H1 (cell line): ENCODE results near the gene WNK3. TPM values are rescaled to one million over a fixed set of nuclear protein-coding genes. Genes with fewer than 3 reads are reported as not detected.

Experiments
- CTCF ChIA-PET: fragments of 300-600 bp; sonication (Branson Sonifier 250); formaldehyde crosslinking; loops from one replicate; lab custom pipeline; 2021; ENCODE audit not compliant: partially characterized antibody; lab: Charles Lee
- POLR2A ChIA-PET: fragments of 300-600 bp; sonication (Branson Sonifier 250); formaldehyde crosslinking; loops from one replicate; lab custom pipeline; 2021; ENCODE audit warnings: inconsistent platforms; ENCODE audit not compliant: partially characterized antibody; lab: Charles Lee
- DNase-seq, 2 experiments: peaks; one replicate each; pipeline versions ENCODE4 v3.0.0 to v3.0.0-alpha.2; 2010 to 2022; ENCODE audit warnings: low spot score in 2 of 2, low read depth in 1 of 2, mixed read lengths in 1 of 2
- FAIRE-seq: peaks from 2 replicates; lab custom pipeline; 2011; peaks lifted over from hg19 to GRCh38; lab: Jason Lieb, UNC
- H2AFZ ChIP-seq: 2 replicates; pipeline ENCODE4 v1.8.1; 2012; ENCODE audit warnings: low read length, inconsistent platforms
- H2AK5ac ChIP-seq: 2 replicates; pipeline ENCODE4 v1.6.1; 2013; ENCODE audit warnings: low read depth, low read length
- H2BK120ac ChIP-seq: replicated peaks from 2 replicates; pipeline ENCODE3; 2013; ENCODE audit warnings: low read depth, low read length, inconsistent platforms
- H2BK12ac ChIP-seq: 2 replicates; pipeline ENCODE4 v1.6.1; 2013; ENCODE audit warnings: low read depth, low read length
- H2BK15ac ChIP-seq: 2 replicates; pipeline ENCODE4 v1.6.1; 2013; ENCODE audit warnings: low read length
- H2BK20ac ChIP-seq: 2 replicates; pipeline ENCODE4 v1.6.1; 2013; ENCODE audit warnings: low read length
- H2BK5ac ChIP-seq: 2 replicates; pipeline ENCODE4 v1.6.1; 2013; ENCODE audit warnings: low read depth, low read length
- H3K14ac ChIP-seq: 2 replicates; pipeline ENCODE4 v1.6.1; 2013; ENCODE audit warnings: inconsistent platforms; ENCODE audit not compliant: insufficient read length
- H3K18ac ChIP-seq: 2 replicates; pipeline ENCODE4 v1.6.1; 2013; ENCODE audit warnings: low read length; ENCODE audit errors: extremely low read depth
- H3K23ac ChIP-seq: 2 replicates; pipeline ENCODE4 v1.6.1; 2013; ENCODE audit warnings: inconsistent platforms; ENCODE audit not compliant: insufficient read length
- H3K23me2 ChIP-seq: 2 replicates; pipeline ENCODE4 v1.6.1; 2013; ENCODE audit warnings: low read depth, low read length
- H3K27ac ChIP-seq: 2 replicates; pipeline ENCODE4 v1.6.1; 2011; ENCODE audit warnings: low read depth, low read length, inconsistent platforms
- H3K27me3 ChIP-seq, 4 experiments: replicated peaks in 1 of 4; 1 replicate in 1 of 4; 2 replicates in 3 of 4; pipeline versions ENCODE4 v1.6.1 to v1.8.1; 2011 to 2013; ENCODE audit warnings: low read length in 3 of 4, mild to moderate bottlenecking in 3 of 4, inconsistent platforms in 2 of 4, mixed read lengths in 2 of 4, moderate library complexity in 1 of 4; ENCODE audit not compliant: control insufficient read depth in 3 of 4, insufficient read depth in 3 of 4; ENCODE audit errors: extremely low read depth in 1 of 4
- H3K36me3 ChIP-seq, 4 experiments: 2 replicates each; pipeline versions ENCODE4 v1.6.1 to v1.8.1; 2011 to 2013; ENCODE audit warnings: mild to moderate bottlenecking in 4 of 4, low read length in 3 of 4, moderate library complexity in 2 of 4, control low read depth in 1 of 4, inconsistent platforms in 1 of 4; ENCODE audit not compliant: insufficient read depth in 4 of 4, control insufficient read depth in 2 of 4
- H3K4ac ChIP-seq: replicated peaks from 2 replicates; pipeline ENCODE3; 2013; ENCODE audit warnings: low read length, low read depth, mixed read lengths, inconsistent platforms; ENCODE audit not compliant: insufficient read length
- H3K4me1 ChIP-seq, 4 experiments: replicated peaks in 1 of 4; 1 replicate in 1 of 4; 2 replicates in 3 of 4; pipeline versions ENCODE4 v1.6.1 to v1.8.1; 2011 to 2013; ENCODE audit warnings: low read length in 3 of 4, inconsistent platforms in 2 of 4, mixed read lengths in 1 of 4; ENCODE audit not compliant: insufficient read depth in 4 of 4, control insufficient read depth in 3 of 4
- H3K4me2 ChIP-seq, 2 experiments: 2 replicates each; pipeline versions ENCODE4 v1.6.1 to v1.8.1; 2011 to 2013; ENCODE audit warnings: low read depth in 2 of 2, low read length in 2 of 2, control low read depth in 1 of 2, inconsistent platforms in 1 of 2, mild to moderate bottlenecking in 1 of 2; ENCODE audit not compliant: insufficient read depth in 1 of 2
- H3K4me3 ChIP-seq, 4 experiments: fragments of 200-600, 300-600 bp in 1 of 4; sonication (generic), shearing (Covaris generic), sonication (Bioruptor Twin) in 1 of 4; 2 replicates each; pipeline versions ENCODE4 v1.5.1 to v1.8.1; 2011 to 2016; ENCODE audit warnings: low read length in 4 of 4, low read depth in 3 of 4, control low read depth in 2 of 4, inconsistent platforms in 2 of 4, mild to moderate bottlenecking in 2 of 4, mixed read lengths in 1 of 4, moderate library complexity in 1 of 4; ENCODE audit not compliant: insufficient read depth in 2 of 4; ENCODE audit errors: extremely low read depth in 1 of 4
- H3K56ac ChIP-seq: replicated peaks from 2 replicates; pipeline ENCODE3; 2013; ENCODE audit warnings: low read depth, mild to moderate bottlenecking, mixed read lengths, low read length, inconsistent platforms; ENCODE audit not compliant: insufficient read length
- H3K79me1 ChIP-seq: 2 replicates; pipeline ENCODE4 v1.6.1; 2013; ENCODE audit warnings: low read depth, low read length, control low read depth
- H3K79me2 ChIP-seq, 2 experiments: 2 replicates each; pipeline versions ENCODE4 v1.6.1 to v1.8.1; 2012 to 2013; ENCODE audit warnings: low read length in 2 of 2, mild to moderate bottlenecking in 2 of 2, inconsistent platforms in 1 of 2; ENCODE audit not compliant: insufficient read depth in 2 of 2, control insufficient read depth in 1 of 2
- H3K9ac ChIP-seq, 4 experiments: replicated peaks in 1 of 4; 1 replicate in 1 of 4; 2 replicates in 3 of 4; pipeline versions ENCODE4 v1.6.1 to v1.8.1; 2011 to 2013; ENCODE audit warnings: low read depth in 3 of 4, low read length in 3 of 4, control low read depth in 2 of 4, mild to moderate bottlenecking in 2 of 4, moderate library complexity in 2 of 4, inconsistent platforms in 1 of 4; ENCODE audit errors: extremely low read depth in 1 of 4
- H3K9me3 ChIP-seq, 2 experiments: 2 replicates each; pipeline versions ENCODE4 v1.6.1 to v1.8.1; 2012 to 2013; ENCODE audit warnings: mild to moderate bottlenecking in 2 of 2, moderate library complexity in 2 of 2, control low read depth in 1 of 2, inconsistent platforms in 1 of 2, low read depth in 1 of 2, low read length in 1 of 2, mixed read lengths in 1 of 2; ENCODE audit not compliant: insufficient read depth in 2 of 2
- H4K20me1 ChIP-seq, 2 experiments: replicated peaks in 1 of 2; 2 replicates each; pipeline versions ENCODE3 to v1.8.1; 2011 to 2013; ENCODE audit warnings: inconsistent platforms in 2 of 2, low read length in 2 of 2, mild to moderate bottlenecking in 1 of 2; ENCODE audit not compliant: insufficient read depth in 2 of 2, control insufficient read depth in 1 of 2
- H4K5ac ChIP-seq: 2 replicates; pipeline ENCODE4 v1.6.1; 2013; ENCODE audit warnings: low read length, low read depth, mixed read lengths, inconsistent platforms; ENCODE audit not compliant: insufficient read length
- H4K8ac ChIP-seq: 2 replicates; pipeline ENCODE4 v1.8.0; 2013; ENCODE audit warnings: mild to moderate bottlenecking, moderate library complexity, low read length, inconsistent platforms; ENCODE audit not compliant: insufficient read depth; ENCODE audit errors: extremely low read depth
- H4K91ac ChIP-seq: replicated peaks from 2 replicates; pipeline ENCODE3; 2013; ENCODE audit warnings: low read length, mixed read lengths, inconsistent platforms; ENCODE audit not compliant: insufficient read length
- BRCA1 ChIP-seq: IDR thresholded peaks from 2 replicates; pipeline ENCODE4 v1.6.1; 2012; ENCODE audit warnings: low read depth, low read length, improper control_type of control experiment
- FOSL1 ChIP-seq: IDR thresholded peaks from 2 replicates; pipeline ENCODE4 v1.6.1; 2011; ENCODE audit warnings: mild to moderate bottlenecking, low read depth, low read length, moderate library complexity; ENCODE audit not compliant: insufficient read depth
- MAX ChIP-seq: IDR thresholded peaks from 2 replicates; pipeline ENCODE4 v1.6.1; 2012; ENCODE audit warnings: inconsistent platforms
- PHF8 ChIP-seq: fragments of 200-600 bp; sonication (generic); conservative IDR thresholded peaks from 2 replicates; pipeline ENCODE4 v1.7.1; 2012; ENCODE audit warnings: low read depth, mild to moderate bottlenecking, inconsistent platforms, low read length, moderate library complexity
- POLR2A ChIP-seq, 2 experiments: IDR thresholded peaks; 1 replicate in 1 of 2; 2 replicates in 1 of 2; pipeline ENCODE4 v1.6.1; 2011; ENCODE audit warnings: low read depth in 2 of 2, low read length in 2 of 2, mild to moderate bottlenecking in 2 of 2; ENCODE audit errors: control extremely low read depth in 1 of 2
- POLR2AphosphoS5 ChIP-seq: IDR thresholded peaks from 2 replicates; pipeline ENCODE4 v1.6.1; 2011; ENCODE audit warnings: low read depth, low read length
- RBBP5 ChIP-seq: IDR thresholded peaks from 2 replicates; pipeline ENCODE4 v1.7.1; 2012; ENCODE audit warnings: low read depth, mild to moderate bottlenecking, inconsistent platforms, low read length, moderate library complexity, borderline replicate concordance
- SAP30 ChIP-seq: fragments of 300-600 bp; sonication (generic); IDR thresholded peaks from 2 replicates; pipeline ENCODE4 v1.7.1; 2012; ENCODE audit warnings: low read length, moderate library complexity, mild to moderate bottlenecking, inconsistent platforms; ENCODE audit not compliant: insufficient read depth, insufficient replicate concordance
- TAF7 ChIP-seq: optimal IDR thresholded peaks from 2 replicates; pipeline ENCODE3; 2011; ENCODE audit warnings: low read depth, mild to moderate bottlenecking, inconsistent platforms, low read length, moderate library complexity, borderline replicate concordance
- TBP ChIP-seq: IDR thresholded peaks from 2 replicates; pipeline ENCODE4 v1.6.1; 2011; ENCODE audit warnings: low read depth, low read length, improper control_type of control experiment
- YY1 ChIP-seq: IDR thresholded peaks from 2 replicates; pipeline ENCODE4 v1.6.1; 2011; ENCODE audit warnings: low read depth, mild to moderate bottlenecking, low read length
- WGBS, 2 experiments: shearing (Covaris generic) in 1 of 2; methylation state at CpG; one replicate each; pipeline versions ENCODE4 v1.1.6 to v1.1.7; 2013 to 2015; ENCODE audit warnings: low lambda C conversion rate in 2 of 2, mixed read lengths in 2 of 2, inconsistent platforms in 1 of 2, low coverage in 1 of 2, missing lambda C conversion rate in 1 of 2; ENCODE audit not compliant: insufficient replicate concordance in 2 of 2, insufficient coverage in 1 of 2, insufficient read length in 1 of 2; ENCODE audit errors: extremely low coverage in 1 of 2, missing lambda C conversion rate in 1 of 2; 5-methylcytosine and 5-hydroxymethylcytosine counted together
- polyA plus RNA-seq, 7 experiments: library from polyadenylated mRNA; depleted of rRNA in 3 of 7; stranded (reverse) in 5 of 7; unstranded in 2 of 7; fragments of >200 nt in 5 of 7; fragments of 200-250 nt in 2 of 7; gene quantifications; 1 replicate in 5 of 7; 2 replicates in 1 of 7; 4 replicates in 1 of 7; pipeline versions ENCODE4 v1.2.1 to v1.2.3, GENCODE V29; 2011 to 2013; ENCODE audit warnings: missing spikeins in 2 of 7, mixed read lengths in 2 of 7
- total RNA-seq: library from RNA; stranded (reverse); fragmentation: NEBNext Ultra II Directional; extraction: Animal tissue kit (Norgen Biotek cat#: 25700); gene quantifications from 2 replicates; pipeline ENCODE4 v1.2.1, GENCODE V29; 2021

Gene WNK3
- total and polyA plus RNA-seq, 2 of the 8 experiments (the other 6 are each of a cell fraction or from before 2014, with no cell fraction given): 5.5 to 37.5 TPM

- Histone ChIP-seq H3K23me2 (0 out of 2 replicates have a peak, but pooled peaks cover 4% of the 10 kb centered on the region), H2BK20ac (no peak within 1 kb of the TSS), H3K79me2 (peaks cover 11 to 45% of the 10 kb centered on the region in 2 experiments), H3K23ac (no peak within 1 kb of the TSS), H4K5ac (peak within 1 kb of the TSS; percentile 60), H3K14ac (no peak within 1 kb of the TSS), H3K4ac (no peak within 1 kb of the TSS), H4K91ac (peak within 1 kb of the TSS; percentile 74), H3K27ac (peak within 1 kb of the TSS; percentile 92; the same call in 1 of the 2 replicates), H3K9me3 (no peaks in the 10 kb centered on the region; a peak in 1 of 4 replicates), H3K4me1 (peaks cover 0 to 4% (median under 1%) of the 10 kb centered on the region in 4 experiments; a peak in 2 of 7 replicates), H2BK120ac (no peak within 1 kb of the TSS), H2AK5ac (no peak within 1 kb of the TSS), H3K36me3 (no peaks in the 10 kb centered on the region), H3K79me1 (no peaks in the 10 kb centered on the region), H3K27me3 (no peaks in the 10 kb centered on the region), H3K56ac (peak within 1 kb of the TSS; percentile 69), H2BK5ac (peak within 1 kb of the TSS; percentile 52; the same call in 1 of the 2 replicates), H2BK12ac (no peak within 1 kb of the TSS), H2BK15ac (no peak within 1 kb of the TSS), H4K8ac (peak within 1 kb of the TSS; percentile 71; the same call in 1 of the 2 replicates), H3K9ac (peak within 1 kb of the TSS; percentile 73 to 91 (median 86)), H3K4me2 (peak within 1 kb of the TSS; percentile 70 to 77), H3K18ac (peak within 1 kb of the TSS; percentile 83), H2AFZ (peak within 1 kb of the TSS; percentile 99), H4K20me1 (peaks cover 2 to 4% of the 10 kb centered on the region in 2 experiments), H3K4me3 (peak within 1 kb of the TSS; percentile 54 to 86 (median 62))
- ChIA-PET POLR2A (interaction anchor here (1.2 to 2.7 kb wide), 5 partner anchors 9 to 175 kb away, joined by 3 to 18 read pairs (median 4); partner anchors contain the start of genes PHF8 and WNK3), CTCF (no interaction called here)
- WGBS, 2 experiments: no CpG with 5 or more reads among the region's 70 CpGs
- FAIRE-seq (no peak), DNase-seq (peak in 1 of 2 experiments; percentile 60)
- TF ChIP-seq MAX: peak; percentile 65
- TF ChIP-seq TBP: peak; percentile 26; the same call in 1 of the 2 replicates
- no peak for TF ChIP-seq TAF7
- no peak for TF ChIP-seq FOSL1
- peak; percentile 66 for TF ChIP-seq YY1
- peak; percentile 49 to 57 for TF ChIP-seq POLR2A (IDR thresholded peaks at IDR 0.05; ENCODE audit: control extremely low read depth in 1 of 2, low read depth in 2 of 2, low read length in 2 of 2)
- peak; percentile 68 for TF ChIP-seq PHF8
- TF ChIP-seq BRCA1: no peak
- TF ChIP-seq RBBP5: peak; percentile 79; the same call in 1 of the 2 replicates
- no peak for TF ChIP-seq SAP30
- TF ChIP-seq POLR2AphosphoS5: peak; percentile 37; the same call in 1 of the 2 replicates
These were observed 174.8 kb downstream of the WNK3 start, which contains the start of gene FAM120C for GRCh38 chrX:54182864-54183613. Gene FAM120C (minus strand): TSS chrX:54183254. CDS start chrX:54183198, 56 bp downstream.
